Cardiac fibroblast (primary cell): ENCODE results near the gene ST6GALNAC3.

Experiments
- DNase-seq, 2 donors: peaks; one replicate each; pipeline versions ENCODE4 v3.0.0 to v3.0.0-alpha.2; 2010; ENCODE audit warnings: low read depth in 2 of 2
- H3K4me3 ChIP-seq, 2 donors: replicated peaks in 1 of 2; 1 replicate in 1 of 2; 2 replicates in 1 of 2; pipeline ENCODE4 v1.5.1; 2011; ENCODE audit warnings: low read depth in 2 of 2, low read length in 2 of 2, mild to moderate bottlenecking in 2 of 2, moderate library complexity in 1 of 2
- TF ChIP-seq, protein P1 (sequence below): IDR thresholded peaks from one replicate; pipeline ENCODE4 v1.5.1; 2011; ENCODE audit warnings: low read depth, mild to moderate bottlenecking, low read length, inconsistent platforms

ST6GALNAC3 gene

GRCh38 chr1:76288758-76289483, 214.4 kb downstream of the ST6GALNAC3 start:
- H3K4me3 ChIP-seq: no peak overlapping the region
- TF ChIP-seq, protein P1, sequence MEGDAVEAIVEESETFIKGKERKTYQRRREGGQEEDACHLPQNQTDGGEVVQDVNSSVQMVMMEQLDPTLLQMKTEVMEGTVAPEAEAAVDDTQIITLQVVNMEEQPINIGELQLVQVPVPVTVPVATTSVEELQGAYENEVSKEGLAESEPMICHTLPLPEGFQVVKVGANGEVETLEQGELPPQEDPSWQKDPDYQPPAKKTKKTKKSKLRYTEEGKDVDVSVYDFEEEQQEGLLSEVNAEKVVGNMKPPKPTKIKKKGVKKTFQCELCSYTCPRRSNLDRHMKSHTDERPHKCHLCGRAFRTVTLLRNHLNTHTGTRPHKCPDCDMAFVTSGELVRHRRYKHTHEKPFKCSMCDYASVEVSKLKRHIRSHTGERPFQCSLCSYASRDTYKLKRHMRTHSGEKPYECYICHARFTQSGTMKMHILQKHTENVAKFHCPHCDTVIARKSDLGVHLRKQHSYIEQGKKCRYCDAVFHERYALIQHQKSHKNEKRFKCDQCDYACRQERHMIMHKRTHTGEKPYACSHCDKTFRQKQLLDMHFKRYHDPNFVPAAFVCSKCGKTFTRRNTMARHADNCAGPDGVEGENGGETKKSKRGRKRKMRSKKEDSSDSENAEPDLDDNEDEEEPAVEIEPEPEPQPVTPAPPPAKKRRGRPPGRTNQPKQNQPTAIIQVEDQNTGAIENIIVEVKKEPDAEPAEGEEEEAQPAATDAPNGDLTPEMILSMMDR: no peak
- DNase-seq: no peak

GRCh38 chr1:76289692-76290091, 215.1 kb downstream of the ST6GALNAC3 start:
- TF ChIP-seq, protein P1: no peak
- DNase-seq: no peak
- H3K4me3 ChIP-seq: no peak overlapping the region

DNA sequence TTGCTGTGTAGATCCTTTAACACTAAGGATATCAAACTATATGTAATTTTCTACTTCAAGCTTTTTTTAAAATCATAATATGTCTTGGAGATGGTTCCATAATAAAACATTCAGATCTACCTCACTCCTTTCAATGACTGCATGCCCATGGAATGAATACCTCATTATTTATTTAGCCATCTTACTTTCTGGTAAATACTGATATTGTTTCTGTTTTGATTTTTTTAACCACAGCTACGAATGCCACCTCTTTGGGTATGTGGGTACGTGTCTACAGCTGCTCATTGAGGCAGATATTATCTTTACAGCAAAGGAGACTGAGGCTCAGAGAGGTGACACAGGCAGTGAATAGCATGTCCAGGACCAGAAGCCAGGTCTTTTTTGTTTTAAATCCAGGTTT, 215.7 kb downstream of the ST6GALNAC3 start:
- TF ChIP-seq, protein P1: no peak
- no peak for DNase-seq

GRCh38 chr1:76291191-76291590, 216.6 kb downstream of the ST6GALNAC3 start:
- TF ChIP-seq, protein P1: no peak
- no peak for DNase-seq
- H3K4me3 ChIP-seq: no peak overlapping the region

More for the DNA sequence above, 215.7 kb downstream of the ST6GALNAC3 start:
- no peak overlapping the region for H3K4me3 ChIP-seq

GRCh38 chr1:76291737-76292136, 217.2 kb downstream of the ST6GALNAC3 start:
- no peak overlapping the region for H3K4me3 ChIP-seq
- DNase-seq: no peak
- TF ChIP-seq, protein P1: no peak

DNA sequence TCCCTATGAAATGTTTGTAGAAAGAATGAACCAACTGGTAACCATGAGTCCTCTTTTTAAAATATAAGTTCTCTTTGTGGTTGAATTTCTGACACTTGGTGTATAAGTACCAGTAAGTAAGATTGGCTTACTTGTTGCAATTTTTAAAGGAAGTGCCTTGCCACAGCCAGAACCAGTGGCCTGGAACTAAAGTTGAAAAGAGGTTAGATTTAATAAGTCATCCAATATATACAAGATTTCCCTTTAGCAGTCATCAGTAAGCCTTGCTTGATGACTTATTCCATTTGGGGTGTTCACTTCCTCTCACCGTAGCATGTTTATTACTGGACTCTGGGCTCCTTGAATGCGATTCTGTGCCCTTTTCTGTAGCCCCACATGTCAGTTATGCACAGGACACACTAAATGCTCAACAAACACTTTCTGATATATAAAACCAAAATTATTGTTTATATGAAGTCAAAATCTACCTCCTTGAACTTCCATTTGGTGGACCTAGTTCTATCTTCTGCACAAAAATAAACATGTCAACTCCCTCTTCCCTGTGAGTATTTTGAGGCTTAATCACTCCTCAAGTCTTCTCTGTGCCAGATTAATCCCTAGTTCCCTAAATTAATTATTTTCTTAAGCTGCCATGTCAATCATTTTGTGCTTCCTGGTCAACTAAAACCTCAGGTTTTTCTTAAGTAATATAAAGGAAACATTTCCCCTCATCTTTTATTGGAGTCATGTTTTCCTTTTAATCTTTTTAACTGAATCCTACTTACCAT, 218.1 kb downstream of the ST6GALNAC3 start:
- TF ChIP-seq, protein P1: no peak
- no peak for DNase-seq
- H3K4me3 ChIP-seq: no peak overlapping the region
